Effector memory CD8-positive, alpha-beta T cell (primary cell): ENCODE data around the gene EZR.
A peak's percentile ranks its signal among the peaks of the same experiment; 100 is the strongest.
"Not testable (repeated sequence)": the region's sequence is repeated elsewhere in the genome, so short reads cannot be mapped to it uniquely, and the experiment has no call there.

ENCODE experiments used
- ATAC-seq: fragments of 150-1000 bp; cut with Tn5 transposase; replicated peaks from 2 replicates; pipeline ENCODE4 v1.10.0; 2021; ENCODE audit warnings: mild to moderate bottlenecking, moderate library complexity
- DNase-seq, 3 experiments: peaks; one replicate each; pipeline ENCODE4 v3.0.0; 2021
- H3K27ac Mint-ChIP-seq, 2 donors: one replicate each; pipeline ENCODE4 v1.8.0; 2022; ENCODE audit warnings: mild to moderate bottlenecking in 2 of 2, mixed read lengths in 2 of 2, moderate library complexity in 2 of 2
- H3K27me3 Mint-ChIP-seq, 2 donors: one replicate each; pipeline ENCODE4 v1.8.0; 2022; ENCODE audit warnings: mixed read lengths in 2 of 2
- H3K36me3 Mint-ChIP-seq: one replicate; pipeline ENCODE4 v1.8.0; 2022; ENCODE audit warnings: mild to moderate bottlenecking, moderate library complexity, mixed read lengths; ENCODE audit not compliant: insufficient read depth
- H3K4me1 Mint-ChIP-seq, 2 donors: one replicate each; pipeline ENCODE4 v1.8.0; 2022; ENCODE audit warnings: low read depth in 2 of 2, mixed read lengths in 2 of 2
- H3K4me3 Mint-ChIP-seq, 2 donors: one replicate each; pipeline ENCODE4 v1.8.0; 2022; ENCODE audit warnings: mild to moderate bottlenecking in 2 of 2, mixed read lengths in 2 of 2, moderate library complexity in 2 of 2
- H3K9me3 Mint-ChIP-seq, 2 donors: one replicate each; pipeline ENCODE4 v1.8.0; 2022; ENCODE audit warnings: mixed read lengths in 2 of 2

The EZR gene

GRCh38 chr6:158852312-158853071 lies 33.3 kb upstream of the EZR start:
- peaks cover 11% of the 10 kb centered on the region for H3K36me3 Mint-ChIP-seq
- no peak overlapping the region for H3K27ac Mint-ChIP-seq
- H3K4me3 Mint-ChIP-seq: no peak overlapping the region
- no peaks in the 10 kb centered on the region for H3K27me3 Mint-ChIP-seq
- peaks cover 25 to 26% of the 10 kb centered on the region in 2 donors for H3K4me1 Mint-ChIP-seq
- ATAC-seq (peak; percentile 12), DNase-seq (peak in 2 of 3 experiments; percentile 27 to 33)
- no peaks in the 10 kb centered on the region for H3K9me3 Mint-ChIP-seq

- Mint-ChIP-seq H3K4me3 (peak overlapping the region in 1 of 2 donors; percentile 78), H3K27ac (peak overlapping the region in 1 of 2 donors; percentile 100), H3K4me1 (peaks cover 21 to 24% of the 10 kb centered on the region in 2 donors), H3K9me3 (no peaks in the 10 kb centered on the region), H3K27me3 (no peaks in the 10 kb centered on the region), H3K36me3 (peaks cover 9% of the 10 kb centered on the region)
- ATAC-seq: no peak
- no peak for DNase-seq
Observed at GRCh38 chr6:158850807-158851115, 31.6 kb upstream of the EZR start.

- Mint-ChIP-seq H3K27me3 (no peaks in the 10 kb centered on the region), H3K36me3 (peaks cover 7% of the 10 kb centered on the region), H3K27ac (peak overlapping the region in 1 of 2 donors; percentile 100), H3K9me3 (no peaks in the 10 kb centered on the region), H3K4me3 (peak overlapping the region; percentile 78 to 80), H3K4me1 (peaks cover 18 to 24% of the 10 kb centered on the region in 2 donors)
- ATAC-seq (peak; percentile 66), DNase-seq (peak; percentile 57 to 66 (median 65))
Observed at GRCh38 chr6:158849899-158850806, 31.0 kb upstream of the EZR start.

GRCh38 chr6:158848490-158848895 lies 29.3 kb upstream of the EZR start:
- Mint-ChIP-seq H3K27me3 (no peaks in the 10 kb centered on the region), H3K4me3 (peak overlapping the region; percentile 23 to 62), H3K36me3 (peaks cover 7% of the 10 kb centered on the region), H3K27ac (peak overlapping the region in 1 of 2 donors; percentile 100), H3K9me3 (no peaks in the 10 kb centered on the region), H3K4me1 (peaks cover 18 to 24% of the 10 kb centered on the region in 2 donors)
- ATAC-seq (no peak), DNase-seq (peak in 1 of 3 experiments; percentile 18)

- no peaks in the 10 kb centered on the region for H3K9me3 Mint-ChIP-seq
- H3K4me3 Mint-ChIP-seq: no peak overlapping the region
- peaks cover 18 to 24% of the 10 kb centered on the region in 2 donors for H3K4me1 Mint-ChIP-seq
- H3K36me3 Mint-ChIP-seq: peaks cover 7% of the 10 kb centered on the region
- ATAC-seq (no peak), DNase-seq (no peak)
- H3K27ac Mint-ChIP-seq: peak overlapping the region in 1 of 2 donors; percentile 5
- no peaks in the 10 kb centered on the region for H3K27me3 Mint-ChIP-seq
Observed at GRCh38 chr6:158847786-158848185, 28.6 kb upstream of the EZR start.

GRCh38 chr6:158847012-158847529 lies 27.9 kb upstream of the EZR start:
- ATAC-seq (no peak), DNase-seq (no peak)
- H3K4me1 Mint-ChIP-seq: peaks cover 17 to 24% of the 10 kb centered on the region in 2 donors
- no peak overlapping the region for H3K4me3 Mint-ChIP-seq
- no peak overlapping the region for H3K27ac Mint-ChIP-seq
- H3K36me3 Mint-ChIP-seq: peaks cover 7% of the 10 kb centered on the region
- H3K27me3 Mint-ChIP-seq: no peaks in the 10 kb centered on the region
- no peaks in the 10 kb centered on the region for H3K9me3 Mint-ChIP-seq

GRCh38 chr6:158843751-158844683 lies 24.8 kb upstream of the EZR start:
- H3K27me3 Mint-ChIP-seq: no peaks in the 10 kb centered on the region
- no peak for DNase-seq
- no peak overlapping the region for H3K27ac Mint-ChIP-seq
- peaks cover 5 to 8% of the 10 kb centered on the region in 2 donors for H3K4me1 Mint-ChIP-seq
- ATAC-seq: no peak
- no peak overlapping the region for H3K4me3 Mint-ChIP-seq
- no peaks in the 10 kb centered on the region for H3K36me3 Mint-ChIP-seq
- H3K9me3 Mint-ChIP-seq: no peaks in the 10 kb centered on the region

GRCh38 chr6:158841358-158841757 lies 22.2 kb upstream of the EZR start:
- Mint-ChIP-seq H3K27me3 (peaks cover 5 to 9% of the 10 kb centered on the region in 2 donors), H3K36me3 (no peaks in the 10 kb centered on the region), H3K9me3 (no peaks in the 10 kb centered on the region), H3K4me1 (peaks cover 0 to 5% of the 10 kb centered on the region in 2 donors), H3K4me3 (no peak overlapping the region), H3K27ac (no peak overlapping the region)
- no peak for DNase-seq
- no peak for ATAC-seq

GRCh38 chr6:158840465-158840864 lies 21.3 kb upstream of the EZR start:
- no peak overlapping the region for H3K4me3 Mint-ChIP-seq
- no peaks in the 10 kb centered on the region for H3K36me3 Mint-ChIP-seq
- H3K4me1 Mint-ChIP-seq: peaks cover 0 to 5% of the 10 kb centered on the region in 2 donors

GRCh38 chr6:158839796-158840195 lies 20.6 kb upstream of the EZR start:
- Mint-ChIP-seq H3K9me3 (no peaks in the 10 kb centered on the region), H3K27me3 (peaks cover 5 to 21% of the 10 kb centered on the region in 2 donors), H3K4me1 (peaks cover 0 to 5% of the 10 kb centered on the region in 2 donors), H3K36me3 (no peaks in the 10 kb centered on the region), H3K27ac (no peak overlapping the region), H3K4me3 (no peak overlapping the region)
- ATAC-seq: no peak
- DNase-seq: no peak

More at GRCh38 chr6:158840465-158840864, 21.3 kb upstream of the EZR start:
- H3K27me3 Mint-ChIP-seq: peaks cover 5 to 14% of the 10 kb centered on the region in 2 donors
- DNase-seq: no peak
- no peak for ATAC-seq
- no peaks in the 10 kb centered on the region for H3K9me3 Mint-ChIP-seq
- H3K27ac Mint-ChIP-seq: peak overlapping the region in 1 of 2 donors; percentile 35

GRCh38 chr6:158838790-158839189 lies 19.6 kb upstream of the EZR start:
- not testable (repeated sequence) for H3K9me3 Mint-ChIP-seq, H3K36me3 Mint-ChIP-seq, H3K4me1 Mint-ChIP-seq, DNase-seq, H3K4me3 Mint-ChIP-seq, H3K27ac Mint-ChIP-seq, ATAC-seq
- peaks cover 5 to 24% of the 10 kb centered on the region in 2 donors for H3K27me3 Mint-ChIP-seq

- Mint-ChIP-seq H3K4me3 (no peak overlapping the region), H3K27me3 (peaks cover 5 to 24% of the 10 kb centered on the region in 2 donors), H3K27ac (no peak overlapping the region), H3K4me1 (peaks cover 1 to 5% of the 10 kb centered on the region in 2 donors), H3K36me3 (peaks cover 4% of the 10 kb centered on the region), H3K9me3 (no peaks in the 10 kb centered on the region)
- ATAC-seq: no peak
- DNase-seq: no peak
Observed at GRCh38 chr6:158837684-158838625, 18.8 kb upstream of the EZR start.
